NB4 (cell line): ENCODE data around the gene UFD1.

Experiments
- MYC ChIP-seq: IDR thresholded peaks from 2 replicates; pipeline ENCODE4 v1.6.1; 2011; ENCODE audit warnings: low read depth, low read length
- TF ChIP-seq, protein P1 (sequence below): IDR thresholded peaks from one replicate; pipeline ENCODE4 v1.5.1; 2012; ENCODE audit warnings: low read depth, low read length

DNA sequence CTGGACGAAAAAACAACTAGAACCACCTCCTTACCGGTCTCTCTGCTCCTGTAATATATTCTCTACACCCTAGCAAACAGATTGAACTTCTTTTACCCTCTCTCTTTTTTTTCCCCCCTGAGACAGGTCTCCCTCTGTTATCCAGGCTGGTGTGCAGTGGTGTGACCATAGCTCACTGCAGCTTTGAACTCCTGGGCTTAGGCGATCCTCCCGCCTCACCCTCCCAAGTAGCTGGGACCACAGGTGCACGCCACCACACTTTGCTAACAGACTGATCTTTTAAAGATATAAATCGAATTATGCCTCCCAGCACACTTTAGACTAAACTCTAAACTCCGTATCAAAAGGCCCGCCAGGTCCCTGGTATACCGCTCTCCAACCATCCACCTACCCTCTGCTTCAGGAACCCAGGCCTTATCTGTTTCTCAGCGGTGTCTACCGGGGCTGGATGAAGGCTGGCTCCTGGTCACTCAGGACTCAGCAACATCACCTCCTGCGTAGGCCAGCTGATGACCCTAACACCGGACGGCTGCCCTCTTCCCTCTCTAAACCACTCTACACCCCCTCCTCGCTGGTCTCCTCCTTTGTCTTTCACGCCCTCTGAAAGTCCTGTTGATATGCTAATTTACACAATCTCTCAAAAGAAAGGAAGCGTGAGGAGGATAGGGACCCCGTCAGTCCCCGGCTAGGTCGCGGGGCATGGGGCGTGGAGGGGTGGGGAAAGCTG is 32.2 kb downstream of the UFD1 start:
- no peak for TF ChIP-seq MYC
- TF ChIP-seq, protein P1, sequence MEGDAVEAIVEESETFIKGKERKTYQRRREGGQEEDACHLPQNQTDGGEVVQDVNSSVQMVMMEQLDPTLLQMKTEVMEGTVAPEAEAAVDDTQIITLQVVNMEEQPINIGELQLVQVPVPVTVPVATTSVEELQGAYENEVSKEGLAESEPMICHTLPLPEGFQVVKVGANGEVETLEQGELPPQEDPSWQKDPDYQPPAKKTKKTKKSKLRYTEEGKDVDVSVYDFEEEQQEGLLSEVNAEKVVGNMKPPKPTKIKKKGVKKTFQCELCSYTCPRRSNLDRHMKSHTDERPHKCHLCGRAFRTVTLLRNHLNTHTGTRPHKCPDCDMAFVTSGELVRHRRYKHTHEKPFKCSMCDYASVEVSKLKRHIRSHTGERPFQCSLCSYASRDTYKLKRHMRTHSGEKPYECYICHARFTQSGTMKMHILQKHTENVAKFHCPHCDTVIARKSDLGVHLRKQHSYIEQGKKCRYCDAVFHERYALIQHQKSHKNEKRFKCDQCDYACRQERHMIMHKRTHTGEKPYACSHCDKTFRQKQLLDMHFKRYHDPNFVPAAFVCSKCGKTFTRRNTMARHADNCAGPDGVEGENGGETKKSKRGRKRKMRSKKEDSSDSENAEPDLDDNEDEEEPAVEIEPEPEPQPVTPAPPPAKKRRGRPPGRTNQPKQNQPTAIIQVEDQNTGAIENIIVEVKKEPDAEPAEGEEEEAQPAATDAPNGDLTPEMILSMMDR: no peak
